Endothelial cell of umbilical vein (primary cell): ENCODE measurements around the gene SNIP1. TPM values are rescaled to one million over a fixed set of nuclear protein-coding genes. Genes with fewer than 3 reads are reported as not detected.
"Not testable (repeated sequence)": the region's sequence is repeated elsewhere in the genome, so short reads cannot be mapped to it uniquely, and the experiment has no call there.

Source experiments
- BruUV-seq: library from RNA; stranded (reverse); fragments of 400-500 nt; replicated peaks from 2 replicates; lab custom pipeline; 2021; lab: Mats Ljungman, UMichigan
- CTCF ChIA-PET: fragments of 300-600, 350-600 bp; sonication (Branson Sonifier 250); formaldehyde crosslinking; loops from one replicate; lab custom pipeline; 2021; ENCODE audit warnings: antibody characterized with exemption, inconsistent platforms; lab: Charles Lee
- POLR2A ChIA-PET: fragments of 300-600, 350-600 bp; sonication (Branson Sonifier 250); formaldehyde crosslinking; loops from one replicate; lab custom pipeline; 2021; ENCODE audit warnings: antibody characterized with exemption, inconsistent platforms; lab: Charles Lee
- DNase-seq: peaks from one replicate; pipeline ENCODE4 v3.0.0-alpha.2; 2011; ENCODE audit warnings: low read depth, low spot score
- FAIRE-seq: peaks from 2 replicates; lab custom pipeline; 2011; peaks lifted over from hg19 to GRCh38; lab: Jason Lieb, UNC
- H2AFZ ChIP-seq: 2 replicates; pipeline ENCODE4 v1.6.0; 2012; ENCODE audit warnings: low read depth, low read length, control low read depth, inconsistent platforms
- H3K27ac ChIP-seq: 2 replicates; pipeline ENCODE4 v1.5.1; 2011; ENCODE audit warnings: low read depth, mild to moderate bottlenecking, control low read depth, low read length, moderate library complexity; ENCODE audit not compliant: insufficient read depth
- H3K27me3 ChIP-seq, 2 experiments: 2 replicates each; pipeline versions ENCODE4 v1.6.0 to v1.6.1; 2011; ENCODE audit warnings: low read length in 2 of 2, mixed read lengths in 1 of 2; ENCODE audit not compliant: control insufficient read depth in 2 of 2, insufficient read depth in 2 of 2
- H3K36me3 ChIP-seq, 2 experiments: 2 replicates in 1 of 2; 3 replicates in 1 of 2; pipeline ENCODE4 v1.5.1; 2011; ENCODE audit warnings: low read length in 2 of 2, mild to moderate bottlenecking in 1 of 2, moderate library complexity in 1 of 2; ENCODE audit not compliant: control insufficient read depth in 2 of 2, insufficient read depth in 2 of 2; ENCODE audit errors: extremely low read depth in 1 of 2
- H3K4me1 ChIP-seq: 3 replicates; pipeline ENCODE4 v1.5.1; 2011; ENCODE audit warnings: mild to moderate bottlenecking, low read length; ENCODE audit not compliant: control insufficient read depth, insufficient read depth; ENCODE audit errors: extremely low read depth
- H3K4me2 ChIP-seq: 2 replicates; pipeline ENCODE4 v1.6.1; 2011; ENCODE audit warnings: low read length, control low read depth, mixed read lengths; ENCODE audit not compliant: insufficient read depth
- H3K4me3 ChIP-seq, 3 experiments: fragments of 200-600 bp in 1 of 3; sonication (generic), shearing (Covaris generic) in 1 of 3; replicated peaks in 1 of 3; 2 replicates each; pipeline ENCODE4 v1.5.1; 2011 to 2016; ENCODE audit warnings: control low read depth in 3 of 3, low read length in 3 of 3, mild to moderate bottlenecking in 2 of 3, inconsistent platforms in 1 of 3, low read depth in 1 of 3, moderate library complexity in 1 of 3; ENCODE audit not compliant: insufficient read depth in 1 of 3
- H3K79me2 ChIP-seq: 2 replicates; pipeline ENCODE4 v1.6.0; 2012; ENCODE audit warnings: low read length, inconsistent platforms; ENCODE audit not compliant: control insufficient read depth, insufficient read depth
- H3K9ac ChIP-seq: replicated peaks from 2 replicates; pipeline ENCODE3; 2011; ENCODE audit warnings: low read length, control low read depth; ENCODE audit not compliant: insufficient read depth; ENCODE audit errors: extremely low read depth
- H3K9me1 ChIP-seq: replicated peaks from 3 replicates; pipeline ENCODE4 v1.6.0; 2011; ENCODE audit warnings: mild to moderate bottlenecking, low read length; ENCODE audit not compliant: control insufficient read depth, insufficient read depth; ENCODE audit errors: extremely low read depth
- H3K9me3 ChIP-seq: replicated peaks from 2 replicates; pipeline ENCODE4 v1.5.1; 2012; ENCODE audit warnings: low read length, inconsistent platforms; ENCODE audit not compliant: control insufficient read depth, insufficient read depth
- H4K20me1 ChIP-seq: replicated peaks from 2 replicates; pipeline ENCODE3; 2011; ENCODE audit warnings: mild to moderate bottlenecking, low read length; ENCODE audit not compliant: control insufficient read depth, insufficient read depth; ENCODE audit errors: extremely low read depth
- EZH2 ChIP-seq: IDR thresholded peaks from 2 replicates; pipeline ENCODE4 v1.6.1; 2012; ENCODE audit warnings: borderline replicate concordance, low read depth, mild to moderate bottlenecking, moderate library complexity, low read length, inconsistent platforms; ENCODE audit not compliant: severe bottlenecking
- FOS ChIP-seq: IDR thresholded peaks from 2 replicates; pipeline ENCODE4 v1.6.1; 2011; ENCODE audit warnings: mild to moderate bottlenecking, low read length, moderate library complexity, borderline replicate concordance; ENCODE audit not compliant: insufficient read depth
- GATA2 ChIP-seq: IDR thresholded peaks from 2 replicates; pipeline ENCODE4 v1.7.0; 2011; ENCODE audit warnings: low read depth, mild to moderate bottlenecking, moderate library complexity, mixed read lengths, low read length; ENCODE audit not compliant: insufficient read length, insufficient read depth
- JUN ChIP-seq: IDR thresholded peaks from 2 replicates; pipeline ENCODE4 v1.6.1; 2011; ENCODE audit warnings: borderline replicate concordance, low read depth; ENCODE audit not compliant: insufficient read length, insufficient read depth
- MYC ChIP-seq: IDR thresholded peaks from one replicate; pipeline ENCODE4 v1.6.1; 2011; ENCODE audit warnings: mild to moderate bottlenecking, low read depth, low read length
- POLR2A ChIP-seq: IDR thresholded peaks from 2 replicates; pipeline ENCODE4 v1.6.1; 2012; ENCODE audit warnings: low read depth, mild to moderate bottlenecking, control low read depth, low read length
- POLR2AphosphoS5 ChIP-seq: IDR thresholded peaks from 2 replicates; pipeline ENCODE4 v1.6.1; 2012; ENCODE audit warnings: low read depth, mild to moderate bottlenecking, control low read depth, low read length, moderate library complexity; ENCODE audit not compliant: insufficient read depth
- dilution Hi-C: fragments of 300-500 bp; cut with MboI; formaldehyde crosslinking; loops from one replicate; pipeline ENCODE4 v1.15.0; 2019; ENCODE audit warnings: low sequenced_read_pairs; ENCODE audit not compliant: extremely low pct_ligation_motif_present
- intact Hi-C: fragments of 100-400 bp; cut with micrococcal nuclease; formaldehyde crosslinking; loops from one replicate; pipeline ENCODE4 v1.10.0; 2022
- polyA plus RNA-seq, 4 experiments: library from polyadenylated mRNA; depleted of rRNA in 3 of 4; stranded (reverse) in 3 of 4; unstranded in 1 of 4; fragments of >200 nt; gene quantifications; 2 replicates each; pipeline versions ENCODE4 v1.2.1 to v1.2.3, GENCODE V29; 2011 to 2012; ENCODE audit warnings: missing spikeins in 1 of 4
- total RNA-seq: library from RNA; stranded (reverse); gene quantifications from 2 replicates; pipeline ENCODE4 v1.2.3, GENCODE V29; 2021
- TF ChIP-seq, protein P1 (sequence below), 2 donors: IDR thresholded peaks; 1 replicate in 1 of 2; 2 replicates in 1 of 2; pipeline ENCODE4 v1.5.1; 2011; ENCODE audit warnings: low read length in 2 of 2, mild to moderate bottlenecking in 2 of 2, moderate library complexity in 2 of 2, control low read depth in 1 of 2, inconsistent platforms in 1 of 2, low read depth in 1 of 2; ENCODE audit not compliant: insufficient read depth in 1 of 2; ENCODE audit errors: extremely low read depth in 1 of 2
- TF ChIP-seq, protein P2 (sequence below): IDR thresholded peaks from 2 replicates; pipeline ENCODE4 v1.6.1; 2011; ENCODE audit not compliant: insufficient read depth, insufficient read length

Gene SNIP1
- total and polyA plus RNA-seq, 2 donors (not counting 3 experiments of a cell fraction or from before 2014, with no cell fraction given) = 3.7 to 18.4 TPM

DNA sequence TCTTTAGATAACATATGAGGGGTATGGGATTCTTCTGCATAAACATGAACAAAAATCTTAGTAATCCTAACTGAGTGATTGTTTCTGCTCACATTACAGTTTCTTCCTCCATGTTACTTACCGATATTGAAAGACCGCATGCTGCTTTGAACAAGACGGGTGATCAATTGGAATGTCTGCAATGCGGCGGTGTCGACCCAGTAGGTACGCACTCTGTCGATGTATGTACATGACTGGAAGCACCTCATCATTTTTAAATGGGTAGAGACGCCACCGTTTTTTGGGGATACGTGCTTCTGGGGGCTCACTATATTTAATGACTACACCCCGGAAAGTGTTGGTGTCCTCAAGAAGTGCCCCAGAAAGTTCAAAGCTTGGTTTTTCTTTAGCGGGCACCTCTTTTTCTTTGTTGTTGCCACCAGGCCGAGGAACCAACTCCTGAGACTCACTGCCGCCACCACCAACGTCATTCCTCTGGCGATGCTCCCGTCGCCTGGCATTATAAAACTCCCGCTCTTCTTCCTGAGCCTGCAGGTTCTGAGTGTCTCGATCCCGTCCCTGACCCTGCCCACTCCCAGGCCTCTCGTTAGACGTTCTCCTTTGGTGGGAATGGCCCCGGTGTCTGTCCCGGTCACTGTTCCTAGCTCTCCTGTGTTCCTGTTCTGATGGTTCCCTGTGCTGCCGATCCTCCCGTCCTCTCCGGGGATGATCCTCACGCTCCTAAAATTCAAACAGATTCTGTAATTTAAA lies 13.9 kb downstream of the SNIP1 start:
- H3K4me1 ChIP-seq = no peaks in the 10 kb centered on the region
- peaks cover 10 to 27% of the 10 kb centered on the region in 2 experiments for H3K36me3 ChIP-seq
- H3K79me2 ChIP-seq = peaks cover 2% of the 10 kb centered on the region
- DNase-seq (no peak), FAIRE-seq (no peak)
- no peak overlapping the region for H3K4me3 ChIP-seq
- TF ChIP-seq MYC = no peak
- TF ChIP-seq FOS = no peak
- no peak for TF ChIP-seq EZH2
- no peak for TF ChIP-seq POLR2A
- TF ChIP-seq, protein P1, sequence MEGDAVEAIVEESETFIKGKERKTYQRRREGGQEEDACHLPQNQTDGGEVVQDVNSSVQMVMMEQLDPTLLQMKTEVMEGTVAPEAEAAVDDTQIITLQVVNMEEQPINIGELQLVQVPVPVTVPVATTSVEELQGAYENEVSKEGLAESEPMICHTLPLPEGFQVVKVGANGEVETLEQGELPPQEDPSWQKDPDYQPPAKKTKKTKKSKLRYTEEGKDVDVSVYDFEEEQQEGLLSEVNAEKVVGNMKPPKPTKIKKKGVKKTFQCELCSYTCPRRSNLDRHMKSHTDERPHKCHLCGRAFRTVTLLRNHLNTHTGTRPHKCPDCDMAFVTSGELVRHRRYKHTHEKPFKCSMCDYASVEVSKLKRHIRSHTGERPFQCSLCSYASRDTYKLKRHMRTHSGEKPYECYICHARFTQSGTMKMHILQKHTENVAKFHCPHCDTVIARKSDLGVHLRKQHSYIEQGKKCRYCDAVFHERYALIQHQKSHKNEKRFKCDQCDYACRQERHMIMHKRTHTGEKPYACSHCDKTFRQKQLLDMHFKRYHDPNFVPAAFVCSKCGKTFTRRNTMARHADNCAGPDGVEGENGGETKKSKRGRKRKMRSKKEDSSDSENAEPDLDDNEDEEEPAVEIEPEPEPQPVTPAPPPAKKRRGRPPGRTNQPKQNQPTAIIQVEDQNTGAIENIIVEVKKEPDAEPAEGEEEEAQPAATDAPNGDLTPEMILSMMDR (IDR thresholded peaks at IDR 0.05; ENCODE audit: extremely low read depth in 1 of 2, insufficient read depth in 1 of 2, low read depth in 1 of 2, low read length in 2 of 2) = no peak
- no peak for TF ChIP-seq POLR2AphosphoS5
- TF ChIP-seq, protein P2, sequence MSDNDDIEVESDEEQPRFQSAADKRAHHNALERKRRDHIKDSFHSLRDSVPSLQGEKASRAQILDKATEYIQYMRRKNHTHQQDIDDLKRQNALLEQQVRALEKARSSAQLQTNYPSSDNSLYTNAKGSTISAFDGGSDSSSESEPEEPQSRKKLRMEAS = no peak
- no peak for TF ChIP-seq GATA2
- TF ChIP-seq JUN = no peak
- intact Hi-C loops (no loop called here), dilution Hi-C loops (no loop called here)
- CTCF ChIA-PET = no interaction called here
- no peaks in the 10 kb centered on the region for H3K27me3 ChIP-seq
- H4K20me1 ChIP-seq = no peaks in the 10 kb centered on the region
- no peak overlapping the region for H3K4me2 ChIP-seq
- H3K9ac ChIP-seq = no peak overlapping the region
- POLR2A ChIA-PET = no interaction called here
- BruUV-seq = no TSS peak
- H2AFZ ChIP-seq = no peak overlapping the region
- H3K9me1 ChIP-seq = no peaks in the 10 kb centered on the region
- H3K27ac ChIP-seq = no peak overlapping the region
- H3K9me3 ChIP-seq = no peaks in the 10 kb centered on the region

DNA sequence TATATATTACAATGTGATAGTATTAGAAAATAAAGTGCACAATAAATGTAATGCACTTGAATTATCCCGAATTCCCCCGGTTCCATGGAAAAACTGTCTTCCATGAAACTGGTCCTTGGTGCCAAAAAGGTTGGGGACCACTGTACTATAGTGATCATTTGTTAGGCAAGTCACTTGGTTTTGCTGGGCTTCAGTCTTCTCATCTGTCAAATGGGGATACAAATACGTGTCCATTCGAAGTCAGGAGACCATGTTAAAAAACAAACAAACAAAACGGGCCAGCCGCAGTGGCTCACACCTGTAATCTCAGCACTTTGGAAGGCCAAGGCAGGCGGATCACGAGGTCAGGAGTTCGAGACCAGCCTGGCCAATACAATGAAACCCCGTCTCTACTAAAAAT lies 14.9 kb downstream of the SNIP1 start:
- H3K9me3 ChIP-seq, DNase-seq, intact Hi-C loops, H3K4me1 ChIP-seq, H3K27me3 ChIP-seq, H3K79me2 ChIP-seq, H3K4me3 ChIP-seq, H3K27ac ChIP-seq, H2AFZ ChIP-seq, FAIRE-seq, H3K4me2 ChIP-seq, dilution Hi-C loops, H3K9ac ChIP-seq, POLR2A ChIA-PET, H3K9me1 ChIP-seq, H4K20me1 ChIP-seq, BruUV-seq, CTCF ChIA-PET: not testable (repeated sequence)
- H3K36me3 ChIP-seq = peaks cover 3 to 22% of the 10 kb centered on the region in 2 experiments
